Suprapubic skin (tissue), 4 donors: ENCODE data around the gene RAPGEF2.

Experiments used
- CTCF ChIP-seq, 2 donors: fragments of 200-600 bp in 1 of 2; fragments of 450-650 bp in 1 of 2; sonication (generic) in 1 of 2; IDR thresholded peaks; one replicate each; pipeline ENCODE4 v1.5.1; 2016 to 2019; ENCODE audit warnings: antibody characterized with exemption in 2 of 2, mild to moderate bottlenecking in 1 of 2, moderate library complexity in 1 of 2
- POLR2A ChIP-seq, 2 donors: fragments of 450-650 bp; IDR thresholded peaks; one replicate each; pipeline ENCODE4 v1.6.1; 2017; ENCODE audit warnings: antibody characterized with exemption in 2 of 2, mild to moderate bottlenecking in 2 of 2, moderate library complexity in 2 of 2
- POLR2AphosphoS5 ChIP-seq, 3 donors: sonication (generic); formaldehyde crosslinking; IDR thresholded peaks; one replicate each; pipeline ENCODE4 v1.6.1; 2017; ENCODE audit warnings: antibody characterized with exemption in 3 of 3

- TF ChIP-seq CTCF (IDR thresholded peaks at IDR 0.05) (no peak), POLR2AphosphoS5 (IDR thresholded peaks at IDR 0.05) (no peak), POLR2A (IDR thresholded peaks at IDR 0.05) (no peak)
Observed at GRCh38 chr4:159071178-159071968, 31.5 kb upstream of the RAPGEF2 start.
